Smooth muscle cell (in vitro differentiated cells): Measurements from ENCODE around the gene HM13. TPM values are rescaled to one million over a fixed set of nuclear protein-coding genes. Genes with fewer than 3 reads are reported as not detected.
A peak's percentile ranks its signal among the peaks of the same experiment; 100 is the strongest.

Source experiments
- DNase-seq: peaks from one replicate; lab custom pipeline; 2025; ENCODE audit not compliant: unreplicated experiment; lab: John Stamatoyannopoulos, UW
- H2AFZ ChIP-seq: fragments of 200-600 bp; sonication (generic); 2 replicates; pipeline ENCODE4 v1.6.0; 2016; ENCODE audit warnings: antibody characterized with exemption, low read depth, mild to moderate bottlenecking
- H3F3A ChIP-seq: fragments of 200-600 bp; sonication (generic); 2 replicates; pipeline ENCODE4 v1.6.0; 2017; ENCODE audit warnings: antibody characterized with exemption, low read depth
- H3K27ac ChIP-seq: fragments of 200-600 bp; sonication (generic); 2 replicates; pipeline ENCODE4 v1.5.1; 2016; ENCODE audit warnings: low read depth, mild to moderate bottlenecking
- H3K27me3 ChIP-seq: fragments of 200-600 bp; sonication (generic); 2 replicates; pipeline ENCODE4 v1.6.1; 2016; ENCODE audit warnings: low read depth, mild to moderate bottlenecking
- H3K36me3 ChIP-seq: fragments of 200-600 bp; sonication (generic); 2 replicates; pipeline ENCODE4 v1.5.1; 2016; ENCODE audit warnings: low read depth
- H3K4me1 ChIP-seq: fragments of 200-600 bp; sonication (generic); 2 replicates; pipeline ENCODE4 v1.5.1; 2016; ENCODE audit warnings: low read depth
- H3K4me2 ChIP-seq: fragments of 200-600 bp; sonication (generic); 2 replicates; pipeline ENCODE4 v1.6.0; 2016; ENCODE audit warnings: mild to moderate bottlenecking
- H3K4me3 ChIP-seq: fragments of 200-600 bp; sonication (generic); 2 replicates; pipeline ENCODE4 v1.5.1; 2016; ENCODE audit warnings: mild to moderate bottlenecking
- H3K79me2 ChIP-seq: fragments of 200-600 bp; sonication (generic); 2 replicates; pipeline ENCODE4 v1.6.0; 2016; ENCODE audit warnings: low read depth, mild to moderate bottlenecking
- H3K9ac ChIP-seq: fragments of 200-600 bp; sonication (generic); 2 replicates; pipeline ENCODE4 v1.6.0; 2016; ENCODE audit warnings: low read depth
- H3K9me3 ChIP-seq: fragments of 200-600 bp; sonication (generic); replicated peaks from 2 replicates; pipeline ENCODE4 v1.5.1; 2016; ENCODE audit warnings: low read depth
- H4K20me1 ChIP-seq: fragments of 200-600 bp; sonication (generic); 2 replicates; pipeline ENCODE4 v1.6.0; 2016; ENCODE audit warnings: low read depth
- WGBS: methylation state at CpG from one replicate; pipeline ENCODE4 v1.1.7; 2016; ENCODE audit warnings: low lambda C conversion rate; 5-methylcytosine and 5-hydroxymethylcytosine counted together
- polyA plus RNA-seq: library from polyadenylated mRNA; unstranded; fragments of >200 nt; fragmentation: Nextera tagmentation; extraction: Ambion mirVana; gene quantifications from 2 replicates; pipeline ENCODE4 v1.2.1, GENCODE V29; 2016
- total RNA-seq: library from RNA; depleted of rRNA; stranded (reverse); fragments of >200 nt; gene quantifications from 2 replicates; pipeline ENCODE4 v1.2.3, GENCODE V29; 2014
- TF ChIP-seq, protein P1 (sequence below): fragments of 200-600 bp; sonication (generic); IDR thresholded peaks from 2 replicates; pipeline ENCODE4 v1.5.1; 2017; ENCODE audit warnings: borderline replicate concordance, mild to moderate bottlenecking, antibody characterized with exemption; ENCODE audit not compliant: insufficient read depth, poor library complexity, severe bottlenecking

Gene HM13
- total and polyA plus RNA-seq, 2 experiments from 2014 or later = 210 to 336 TPM

DNA sequence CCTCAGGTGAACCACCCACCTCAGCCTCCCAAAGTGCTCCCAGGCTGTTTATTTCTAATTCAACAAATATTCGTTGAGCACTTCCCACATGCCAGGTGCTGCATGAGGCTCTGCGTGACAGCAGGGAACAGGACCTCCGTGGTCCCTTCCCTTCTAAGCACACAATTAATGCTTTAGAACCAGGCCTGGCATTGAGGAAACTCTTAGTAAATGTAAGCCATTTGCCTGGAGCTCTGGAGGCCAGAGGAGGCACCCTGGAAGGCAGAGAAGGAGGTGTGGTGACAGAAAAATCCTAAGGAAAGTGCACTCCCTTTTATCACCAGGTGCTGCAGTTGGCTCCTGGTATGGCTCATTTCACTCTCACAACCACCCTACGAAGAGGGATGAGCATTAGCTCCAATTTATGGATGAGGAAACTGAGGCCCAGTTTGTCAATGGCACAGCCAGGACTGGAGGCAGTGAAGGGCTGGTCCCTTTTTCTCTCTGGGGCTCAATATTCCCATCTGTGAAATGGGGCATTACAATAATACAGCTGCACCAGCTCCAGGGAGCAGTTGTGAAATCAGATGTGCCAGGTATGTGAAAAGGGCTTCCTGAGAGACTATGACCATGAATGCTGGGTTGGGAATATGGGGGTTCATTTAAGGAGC is 82.7 kb downstream of the HM13 start:
- Histone ChIP-seq H2AFZ (no peak overlapping the region), H3K27ac (peak overlapping the region; percentile 85), H3K4me1 (no peaks in the 10 kb centered on the region), H3K9me3 (no peaks in the 10 kb centered on the region), H3K27me3 (no peaks in the 10 kb centered on the region), H3F3A (peaks cover 35% of the 10 kb centered on the region), H3K4me2 (no peak overlapping the region), H3K9ac (no peak overlapping the region), H3K36me3 (no peaks in the 10 kb centered on the region), H4K20me1 (no peaks in the 10 kb centered on the region), H3K79me2 (no peaks in the 10 kb centered on the region), H3K4me3 (no peak overlapping the region)
- DNase-seq = no peak
- WGBS = 54% methylated on average over 4 of the region's 4 CpGs
- TF ChIP-seq, protein P1, sequence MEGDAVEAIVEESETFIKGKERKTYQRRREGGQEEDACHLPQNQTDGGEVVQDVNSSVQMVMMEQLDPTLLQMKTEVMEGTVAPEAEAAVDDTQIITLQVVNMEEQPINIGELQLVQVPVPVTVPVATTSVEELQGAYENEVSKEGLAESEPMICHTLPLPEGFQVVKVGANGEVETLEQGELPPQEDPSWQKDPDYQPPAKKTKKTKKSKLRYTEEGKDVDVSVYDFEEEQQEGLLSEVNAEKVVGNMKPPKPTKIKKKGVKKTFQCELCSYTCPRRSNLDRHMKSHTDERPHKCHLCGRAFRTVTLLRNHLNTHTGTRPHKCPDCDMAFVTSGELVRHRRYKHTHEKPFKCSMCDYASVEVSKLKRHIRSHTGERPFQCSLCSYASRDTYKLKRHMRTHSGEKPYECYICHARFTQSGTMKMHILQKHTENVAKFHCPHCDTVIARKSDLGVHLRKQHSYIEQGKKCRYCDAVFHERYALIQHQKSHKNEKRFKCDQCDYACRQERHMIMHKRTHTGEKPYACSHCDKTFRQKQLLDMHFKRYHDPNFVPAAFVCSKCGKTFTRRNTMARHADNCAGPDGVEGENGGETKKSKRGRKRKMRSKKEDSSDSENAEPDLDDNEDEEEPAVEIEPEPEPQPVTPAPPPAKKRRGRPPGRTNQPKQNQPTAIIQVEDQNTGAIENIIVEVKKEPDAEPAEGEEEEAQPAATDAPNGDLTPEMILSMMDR = no peak

GRCh38 chr20:31597481-31597855 is 83.2 kb downstream of the HM13 start:
- Histone ChIP-seq H4K20me1 (no peaks in the 10 kb centered on the region), H3K27ac (peak overlapping the region; percentile 85), H3F3A (peaks cover 35% of the 10 kb centered on the region), H3K4me1 (no peaks in the 10 kb centered on the region), H3K9me3 (no peaks in the 10 kb centered on the region), H3K9ac (no peak overlapping the region), H3K27me3 (no peaks in the 10 kb centered on the region), H3K4me3 (no peak overlapping the region), H3K4me2 (no peak overlapping the region), H3K36me3 (no peaks in the 10 kb centered on the region), H2AFZ (no peak overlapping the region), H3K79me2 (no peaks in the 10 kb centered on the region)
- DNase-seq = no peak
- TF ChIP-seq, protein P1 = no peak
- WGBS = 97% methylated on average over 2 of the region's 2 CpGs

GRCh38 chr20:31602431-31602778 is 88.2 kb downstream of the HM13 start:
- WGBS = 50% methylated on average over 4 of the region's 4 CpGs
- peak overlapping the region; percentile 90 for H3K9ac ChIP-seq
- H3K4me3 ChIP-seq = no peak overlapping the region
- no peaks in the 10 kb centered on the region for H3K27me3 ChIP-seq
- H3K36me3 ChIP-seq = no peaks in the 10 kb centered on the region
- peaks cover 23% of the 10 kb centered on the region for H4K20me1 ChIP-seq
- no peaks in the 10 kb centered on the region for H3K9me3 ChIP-seq
- H3K27ac ChIP-seq = peak overlapping the region; percentile 97
- H3K4me2 ChIP-seq = peak overlapping the region; percentile 28
- H3K79me2 ChIP-seq = peaks cover 19% of the 10 kb centered on the region
- TF ChIP-seq, protein P1 = no peak
- H3K4me1 ChIP-seq = peaks cover 14% of the 10 kb centered on the region
- H3F3A ChIP-seq = peaks cover 16% of the 10 kb centered on the region
- no peak overlapping the region for H2AFZ ChIP-seq
- DNase-seq = no peak
